Endothelial cell of umbilical vein (primary cell): ENCODE data around the gene OARD1. TPM values are rescaled to one million over a fixed set of nuclear protein-coding genes. Genes with fewer than 3 reads are reported as not detected.

ENCODE experiments used
- BruUV-seq: library from RNA; stranded (reverse); fragments of 400-500 nt; replicated peaks from 2 replicates; lab custom pipeline; 2021; lab: Mats Ljungman, UMichigan
- CTCF ChIA-PET: fragments of 300-600, 350-600 bp; sonication (Branson Sonifier 250); formaldehyde crosslinking; loops from one replicate; lab custom pipeline; 2021; ENCODE audit warnings: antibody characterized with exemption, inconsistent platforms; lab: Charles Lee
- POLR2A ChIA-PET: fragments of 300-600, 350-600 bp; sonication (Branson Sonifier 250); formaldehyde crosslinking; loops from one replicate; lab custom pipeline; 2021; ENCODE audit warnings: antibody characterized with exemption, inconsistent platforms; lab: Charles Lee
- DNase-seq: peaks from one replicate; pipeline ENCODE4 v3.0.0-alpha.2; 2011; ENCODE audit warnings: low read depth, low spot score
- FAIRE-seq: peaks from 2 replicates; lab custom pipeline; 2011; peaks lifted over from hg19 to GRCh38; lab: Jason Lieb, UNC
- H2AFZ ChIP-seq: 2 replicates; pipeline ENCODE4 v1.6.0; 2012; ENCODE audit warnings: low read depth, low read length, control low read depth, inconsistent platforms
- H3K27ac ChIP-seq: 2 replicates; pipeline ENCODE4 v1.5.1; 2011; ENCODE audit warnings: low read depth, mild to moderate bottlenecking, control low read depth, low read length, moderate library complexity; ENCODE audit not compliant: insufficient read depth
- H3K27me3 ChIP-seq, 2 experiments: 2 replicates each; pipeline versions ENCODE4 v1.6.0 to v1.6.1; 2011; ENCODE audit warnings: low read length in 2 of 2, mixed read lengths in 1 of 2; ENCODE audit not compliant: control insufficient read depth in 2 of 2, insufficient read depth in 2 of 2
- H3K36me3 ChIP-seq, 2 experiments: 2 replicates in 1 of 2; 3 replicates in 1 of 2; pipeline ENCODE4 v1.5.1; 2011; ENCODE audit warnings: low read length in 2 of 2, mild to moderate bottlenecking in 1 of 2, moderate library complexity in 1 of 2; ENCODE audit not compliant: control insufficient read depth in 2 of 2, insufficient read depth in 2 of 2; ENCODE audit errors: extremely low read depth in 1 of 2
- H3K4me1 ChIP-seq: 3 replicates; pipeline ENCODE4 v1.5.1; 2011; ENCODE audit warnings: mild to moderate bottlenecking, low read length; ENCODE audit not compliant: control insufficient read depth, insufficient read depth; ENCODE audit errors: extremely low read depth
- H3K4me2 ChIP-seq: 2 replicates; pipeline ENCODE4 v1.6.1; 2011; ENCODE audit warnings: low read length, control low read depth, mixed read lengths; ENCODE audit not compliant: insufficient read depth
- H3K4me3 ChIP-seq, 3 experiments: fragments of 200-600 bp in 1 of 3; sonication (generic), shearing (Covaris generic) in 1 of 3; replicated peaks in 1 of 3; 2 replicates each; pipeline ENCODE4 v1.5.1; 2011 to 2016; ENCODE audit warnings: control low read depth in 3 of 3, low read length in 3 of 3, mild to moderate bottlenecking in 2 of 3, inconsistent platforms in 1 of 3, low read depth in 1 of 3, moderate library complexity in 1 of 3; ENCODE audit not compliant: insufficient read depth in 1 of 3
- H3K79me2 ChIP-seq: 2 replicates; pipeline ENCODE4 v1.6.0; 2012; ENCODE audit warnings: low read length, inconsistent platforms; ENCODE audit not compliant: control insufficient read depth, insufficient read depth
- H3K9ac ChIP-seq: replicated peaks from 2 replicates; pipeline ENCODE3; 2011; ENCODE audit warnings: low read length, control low read depth; ENCODE audit not compliant: insufficient read depth; ENCODE audit errors: extremely low read depth
- H3K9me1 ChIP-seq: replicated peaks from 3 replicates; pipeline ENCODE4 v1.6.0; 2011; ENCODE audit warnings: mild to moderate bottlenecking, low read length; ENCODE audit not compliant: control insufficient read depth, insufficient read depth; ENCODE audit errors: extremely low read depth
- H3K9me3 ChIP-seq: replicated peaks from 2 replicates; pipeline ENCODE4 v1.5.1; 2012; ENCODE audit warnings: low read length, inconsistent platforms; ENCODE audit not compliant: control insufficient read depth, insufficient read depth
- H4K20me1 ChIP-seq: replicated peaks from 2 replicates; pipeline ENCODE3; 2011; ENCODE audit warnings: mild to moderate bottlenecking, low read length; ENCODE audit not compliant: control insufficient read depth, insufficient read depth; ENCODE audit errors: extremely low read depth
- CTCF ChIP-seq, 2 donors: IDR thresholded peaks; 1 replicate in 1 of 2; 2 replicates in 1 of 2; pipeline ENCODE4 v1.5.1; 2011; ENCODE audit warnings: low read length in 2 of 2, mild to moderate bottlenecking in 2 of 2, moderate library complexity in 2 of 2, control low read depth in 1 of 2, inconsistent platforms in 1 of 2, low read depth in 1 of 2; ENCODE audit not compliant: insufficient read depth in 1 of 2; ENCODE audit errors: extremely low read depth in 1 of 2
- EZH2 ChIP-seq: IDR thresholded peaks from 2 replicates; pipeline ENCODE4 v1.6.1; 2012; ENCODE audit warnings: borderline replicate concordance, low read depth, mild to moderate bottlenecking, moderate library complexity, low read length, inconsistent platforms; ENCODE audit not compliant: severe bottlenecking
- GATA2 ChIP-seq: IDR thresholded peaks from 2 replicates; pipeline ENCODE4 v1.7.0; 2011; ENCODE audit warnings: low read depth, mild to moderate bottlenecking, moderate library complexity, mixed read lengths, low read length; ENCODE audit not compliant: insufficient read length, insufficient read depth
- JUN ChIP-seq: IDR thresholded peaks from 2 replicates; pipeline ENCODE4 v1.6.1; 2011; ENCODE audit warnings: borderline replicate concordance, low read depth; ENCODE audit not compliant: insufficient read length, insufficient read depth
- MAX ChIP-seq: IDR thresholded peaks from 2 replicates; pipeline ENCODE4 v1.6.1; 2011; ENCODE audit not compliant: insufficient read depth, insufficient read length
- MYC ChIP-seq: IDR thresholded peaks from one replicate; pipeline ENCODE4 v1.6.1; 2011; ENCODE audit warnings: mild to moderate bottlenecking, low read depth, low read length
- dilution Hi-C: fragments of 300-500 bp; cut with MboI; formaldehyde crosslinking; loops from one replicate; pipeline ENCODE4 v1.15.0; 2019; ENCODE audit warnings: low sequenced_read_pairs; ENCODE audit not compliant: extremely low pct_ligation_motif_present
- intact Hi-C: fragments of 100-400 bp; cut with micrococcal nuclease; formaldehyde crosslinking; loops from one replicate; pipeline ENCODE4 v1.10.0; 2022
- polyA plus RNA-seq, 4 experiments: library from polyadenylated mRNA; depleted of rRNA in 3 of 4; stranded (reverse) in 3 of 4; unstranded in 1 of 4; fragments of >200 nt; gene quantifications; 2 replicates each; pipeline versions ENCODE4 v1.2.1 to v1.2.3, GENCODE V29; 2011 to 2012; ENCODE audit warnings: missing spikeins in 1 of 4
- total RNA-seq: library from RNA; stranded (reverse); gene quantifications from 2 replicates; pipeline ENCODE4 v1.2.3, GENCODE V29; 2021

The OARD1 gene
- total and polyA plus RNA-seq, 2 donors (not counting 3 experiments of a cell fraction or from before 2014, with no cell fraction given), result 5.2 to 13.0 TPM

GRCh38 chr6:41088451-41088850, 16.3 kb upstream of the OARD1 start:
- BruUV-seq, result no TSS peak
- Histone ChIP-seq H4K20me1 (peaks cover 3% of the 10 kb centered on the region), H3K9me1 (no peaks in the 10 kb centered on the region), H3K9me3 (no peaks in the 10 kb centered on the region), H2AFZ (no peak overlapping the region), H3K27ac (no peak overlapping the region), H3K4me3 (no peak overlapping the region), H3K4me2 (no peak overlapping the region), H3K27me3 (no peaks in the 10 kb centered on the region), H3K79me2 (peaks cover 6% of the 10 kb centered on the region), H3K4me1 (no peaks in the 10 kb centered on the region), H3K9ac (no peak overlapping the region), H3K36me3 (peaks cover 16 to 37% of the 10 kb centered on the region in 2 experiments)
- dilution Hi-C loops, result no loop called here
- intact Hi-C loops, result no loop called here
- TF ChIP-seq CTCF (IDR thresholded peaks at IDR 0.05; ENCODE audit: extremely low read depth in 1 of 2, insufficient read depth in 1 of 2, low read depth in 1 of 2, low read length in 2 of 2) (no peak), MYC (no peak), GATA2 (no peak), MAX (no peak), JUN (no peak), EZH2 (no peak)
- no peak for DNase-seq
- POLR2A ChIA-PET, result no interaction called here
- no peak for FAIRE-seq
- CTCF ChIA-PET, result interaction anchor here (1.0 to 1.8 kb wide), 2 partner anchors 10 to 94 kb away, joined by 5 to 8 read pairs; no protein-coding TSS in a partner anchor
